Measurements from ENCODE around the gene CYBC1.
"Not testable (repeated sequence)": the region's sequence is repeated elsewhere in the genome, so short reads cannot be mapped to it uniquely, and the experiment has no call there.

The CYBC1 gene

GRCh38 chr17:82477934-82478333, 27.4 kb upstream of the CYBC1 start:
- DNase-seq (ENCODE audit: low spot score) = no peak

GRCh38 chr17:82475458-82475857, 24.9 kb upstream of the CYBC1 start:
- no peak for DNase-seq (ENCODE audit: low spot score)

GRCh38 chr17:82474223-82475010, 23.9 kb upstream of the CYBC1 start:
- no peak for DNase-seq (ENCODE audit: low spot score)

DNA sequence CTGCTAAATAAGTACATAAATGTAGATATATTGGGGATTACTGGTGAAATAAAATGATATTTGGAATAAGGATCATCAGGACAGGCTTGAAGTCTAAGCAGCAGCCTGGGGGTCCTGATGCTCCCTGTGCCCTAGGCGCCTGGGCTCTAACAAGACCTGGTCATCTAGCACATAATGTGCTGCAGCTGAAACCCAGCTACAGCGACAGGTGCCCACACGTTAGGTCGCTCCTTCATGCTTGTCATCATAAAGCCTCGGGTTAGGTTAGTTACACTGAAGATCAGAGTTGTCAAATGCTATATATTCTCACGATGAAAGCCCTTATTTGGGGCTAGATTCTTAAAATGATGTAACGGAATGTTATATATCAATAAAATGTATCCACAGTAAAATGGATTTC, 19.5 kb upstream of the CYBC1 start:
- DNase-seq (ENCODE audit: low spot score) = no peak

DNA sequence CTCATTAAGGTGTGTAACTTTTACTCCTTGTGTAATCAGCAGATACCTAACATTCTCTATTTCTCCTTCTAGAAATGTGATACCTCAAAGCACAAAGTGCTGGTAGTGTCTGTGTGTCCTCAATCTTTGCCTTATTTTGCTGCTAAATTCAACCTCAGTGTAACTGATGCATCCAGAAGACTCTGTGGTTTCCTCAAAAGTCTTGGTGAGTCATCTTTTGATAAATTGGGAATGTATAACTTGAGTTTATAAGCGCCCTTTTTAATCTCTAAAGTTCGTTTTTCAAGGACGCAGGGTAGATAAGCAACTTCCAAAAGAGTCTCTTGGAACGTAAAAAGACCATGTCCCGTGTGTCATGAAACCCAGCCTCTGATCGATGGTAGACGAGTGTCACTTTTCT, 18.1 kb upstream of the CYBC1 start:
- DNase-seq (ENCODE audit: low spot score) = no peak

- no peak for DNase-seq (ENCODE audit: low spot score)
These were observed 14.6 kb upstream of the CYBC1 start for GRCh38 chr17:82465023-82465603.

DNA sequence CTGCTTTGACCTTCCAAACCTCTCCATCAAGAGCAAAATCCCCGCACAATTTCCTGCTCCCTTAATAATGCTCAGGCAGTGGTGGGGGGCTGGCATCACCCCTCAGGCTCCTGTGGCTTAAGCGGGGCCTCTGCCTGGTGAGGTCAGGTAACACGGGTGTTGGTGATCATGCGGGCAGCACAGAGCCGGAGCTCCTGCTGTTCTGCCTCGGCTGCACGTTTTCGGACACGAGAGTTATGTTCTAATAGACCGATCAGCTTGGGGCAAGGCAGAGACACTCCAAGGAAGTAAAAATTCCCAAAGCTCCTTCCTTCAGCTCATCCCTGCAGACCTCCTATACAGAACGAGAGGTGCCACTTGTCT, 14.0 kb upstream of the CYBC1 start:
- DNase-seq (ENCODE audit: low spot score) = no peak

- DNase-seq (ENCODE audit: low spot score) = no peak
These were observed 13.5 kb upstream of the CYBC1 start for GRCh38 chr17:82463925-82464566.

- no peak for DNase-seq (ENCODE audit: low spot score)
These were observed 12.8 kb upstream of the CYBC1 start for GRCh38 chr17:82463391-82463790.

DNA sequence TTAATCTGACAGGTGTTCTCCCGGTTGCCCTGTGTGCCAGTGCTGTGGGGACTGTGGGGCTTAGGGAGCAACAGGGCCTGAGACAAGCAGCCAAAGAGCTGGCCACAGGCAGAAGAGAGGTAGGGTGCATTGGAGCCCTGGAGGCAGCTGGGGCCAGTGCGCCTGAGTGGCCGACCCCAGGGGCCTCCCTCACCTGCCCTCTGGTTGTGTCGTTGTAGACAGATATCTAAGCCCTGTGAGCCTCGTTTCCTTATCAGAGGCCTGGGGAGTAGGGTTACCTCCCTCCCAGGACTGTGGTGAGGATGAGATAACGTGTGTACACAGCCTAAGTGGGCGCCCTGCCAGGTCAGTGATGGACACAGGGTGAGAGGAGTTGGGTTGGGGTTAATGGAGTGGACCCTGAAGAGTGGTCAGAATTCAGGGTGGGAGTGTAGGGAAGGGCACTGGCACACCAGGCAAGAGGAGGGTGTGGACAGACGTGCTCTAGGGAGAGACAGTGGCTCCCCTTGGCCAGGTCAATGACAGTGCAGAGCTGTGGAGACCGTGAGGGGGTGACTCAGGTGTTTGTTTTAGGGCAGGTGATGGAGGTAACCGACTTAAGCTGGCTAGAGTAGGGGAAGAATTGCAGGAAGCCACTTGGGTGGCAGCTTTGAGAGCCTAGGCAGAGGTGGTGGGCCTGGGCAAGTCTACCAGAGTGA, 11.4 kb upstream of the CYBC1 start:
- no peak for DNase-seq (ENCODE audit: low spot score)

DNA sequence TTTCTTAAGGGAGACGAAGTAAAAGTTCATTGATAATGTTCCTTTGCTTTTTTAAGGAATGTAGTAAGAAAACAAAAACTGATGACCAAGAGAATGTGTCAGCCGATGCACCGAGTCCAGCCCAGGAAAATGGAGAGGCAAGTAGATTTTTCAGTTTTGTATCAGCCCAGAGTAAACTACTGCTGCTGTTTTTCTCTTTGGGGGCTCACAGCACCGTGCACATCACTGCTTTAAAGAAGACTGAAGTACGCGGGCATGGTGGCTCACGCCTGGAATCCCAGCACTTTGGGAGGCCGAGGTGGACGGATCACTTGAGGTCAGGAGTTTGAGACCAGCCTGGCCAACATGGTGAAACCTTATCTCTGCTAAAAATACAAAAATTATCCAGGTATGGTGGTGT, 9.4 kb upstream of the CYBC1 start:
- DNase-seq (ENCODE audit: low spot score) = not testable (repeated sequence)

DNA sequence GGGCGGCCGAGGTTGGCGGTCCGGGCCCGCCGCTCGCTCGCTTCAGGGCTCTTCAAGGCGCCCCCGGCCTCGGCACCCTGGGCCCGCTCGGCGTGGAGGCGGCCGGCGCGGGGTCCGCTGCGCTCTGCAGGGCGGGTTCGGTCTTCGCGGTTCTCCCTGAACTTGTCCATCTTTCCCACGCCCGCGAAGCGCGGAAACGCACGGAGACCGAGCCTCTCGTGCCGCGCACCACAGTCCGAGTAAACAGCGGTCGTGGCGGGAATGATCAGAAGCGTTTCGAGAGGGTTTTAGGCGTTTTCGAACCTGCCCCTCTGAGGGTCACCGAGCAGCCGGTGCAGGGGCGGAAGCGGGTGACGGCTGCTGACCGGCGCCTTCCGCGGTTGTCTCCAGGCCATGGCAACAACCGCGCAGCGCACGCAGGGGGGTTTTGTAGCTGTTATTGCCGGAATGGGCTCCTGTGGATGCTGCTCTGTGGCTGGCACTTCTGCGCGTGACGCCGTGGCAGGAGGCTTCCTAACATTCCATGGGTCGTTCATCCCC, 8.4 kb upstream of the CYBC1 start:
- DNase-seq (ENCODE audit: low spot score) = no peak

GRCh38 chr17:82458179-82458884, 7.8 kb upstream of the CYBC1 start, which contains the start of gene NARF:
Gene NARF, plus strand, starts transcription at chr17:82458741. Its CDS starts 63 bp downstream, at chr17:82458804.
- peak; percentile 97 for DNase-seq (ENCODE audit: low spot score)

DNA sequence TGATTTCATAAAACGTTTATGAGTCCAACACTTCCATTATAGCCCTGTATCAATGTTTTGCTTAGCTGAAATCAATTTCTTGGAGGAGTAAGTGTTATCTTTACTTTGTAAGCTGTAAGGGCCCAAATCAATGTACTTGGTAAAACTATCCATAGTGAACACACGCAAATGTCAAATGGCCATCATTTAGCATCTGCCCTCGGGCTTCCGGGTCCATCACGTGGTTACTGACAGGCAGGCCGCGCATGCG, 7.3 kb upstream of the CYBC1 start:
- no peak for DNase-seq (ENCODE audit: low spot score)

GRCh38 chr17:82457073-82457928, 6.7 kb upstream of the CYBC1 start:
- no peak for DNase-seq (ENCODE audit: low spot score)

DNA sequence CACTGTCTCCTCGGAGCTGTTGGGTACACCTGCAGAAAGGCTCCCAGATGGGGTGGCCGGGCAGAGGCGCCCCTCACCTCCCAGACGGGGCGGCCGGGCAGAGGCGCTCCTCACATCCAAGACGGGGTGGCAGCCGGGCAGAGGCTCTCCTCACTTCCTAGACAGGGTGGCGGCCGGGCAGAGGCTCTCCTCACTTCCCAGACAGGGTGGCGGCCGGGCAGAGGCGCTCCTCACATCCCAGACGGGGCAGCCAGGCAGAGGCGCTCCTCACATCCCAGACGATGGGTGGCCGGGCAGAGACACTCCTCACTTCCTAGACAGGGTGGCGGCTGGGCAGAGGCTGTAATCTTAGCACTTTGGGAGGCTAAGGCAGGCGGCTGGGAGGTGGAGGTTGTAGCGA, 3.2 kb upstream of the CYBC1 start:
- not testable (repeated sequence) for DNase-seq (ENCODE audit: low spot score)

DNA sequence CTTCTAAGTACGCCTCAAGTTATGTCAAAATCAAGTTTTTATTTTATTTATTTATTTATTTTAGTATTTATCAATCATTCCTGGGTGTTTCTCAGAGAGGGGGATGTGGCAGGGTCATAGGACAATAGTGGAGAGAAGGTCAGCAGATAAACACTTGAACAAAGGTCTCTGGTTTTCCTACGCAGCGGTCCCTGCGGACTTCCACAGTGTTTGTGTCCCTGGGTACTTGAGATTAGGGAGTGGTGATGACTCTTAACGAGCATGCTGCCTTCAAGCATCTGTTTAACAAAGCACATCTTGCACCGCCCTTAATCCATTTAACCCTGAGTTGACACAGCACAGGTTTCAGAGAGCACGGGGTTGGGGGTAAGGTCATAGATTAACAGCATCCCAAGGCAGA, 2.6 kb upstream of the CYBC1 start:
- not testable (repeated sequence) for DNase-seq (ENCODE audit: low spot score)

DNA sequence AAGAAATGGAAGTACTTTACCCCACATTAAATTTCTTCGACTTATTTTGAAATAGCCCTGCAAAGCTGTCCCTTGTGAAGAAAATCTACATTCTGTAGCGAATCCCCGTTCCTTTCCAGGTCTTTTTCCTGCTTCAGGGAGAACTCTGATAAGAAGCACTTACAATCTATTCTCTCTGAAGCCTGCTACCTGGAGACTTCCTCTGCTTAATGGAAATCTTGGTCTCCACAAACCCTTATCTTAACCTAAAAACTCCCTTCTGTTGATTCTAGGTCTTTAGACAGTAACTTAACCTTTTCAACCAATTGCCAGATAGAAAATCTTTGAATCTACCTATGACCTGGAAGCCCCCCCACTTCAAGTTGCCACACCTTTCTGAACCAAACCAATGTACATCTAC, 1.6 kb upstream of the CYBC1 start:
- DNase-seq (ENCODE audit: low spot score) = no peak

DNA sequence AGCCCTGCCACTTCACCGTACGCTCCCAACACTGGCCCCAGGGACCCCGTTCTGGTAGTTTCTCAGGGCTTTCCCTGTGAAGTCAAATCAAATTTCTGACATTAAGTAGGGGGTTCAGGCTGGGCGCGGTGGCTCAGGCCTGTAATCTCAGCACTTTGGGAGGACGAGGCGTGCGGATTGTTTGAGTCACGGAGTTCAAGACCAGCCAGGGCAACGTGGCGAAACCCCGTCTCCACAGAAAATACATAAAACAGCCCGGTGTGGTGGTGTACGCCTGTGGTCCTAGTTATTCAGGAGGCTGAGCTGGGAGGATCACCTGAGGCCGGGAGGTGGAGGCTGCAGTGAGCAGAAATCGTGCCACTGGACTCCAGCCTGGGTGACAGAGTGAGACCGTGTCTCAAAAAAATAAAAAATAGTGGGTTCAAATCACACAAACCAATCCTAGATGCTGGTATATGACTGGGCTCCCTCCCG, 632 bp downstream of the CYBC1 start:
- DNase-seq (ENCODE audit: low spot score) = no peak

GRCh38 chr17:82449131-82449882, 1.2 kb downstream of the CYBC1 start:
- DNase-seq (ENCODE audit: low spot score) = peak; percentile 76

All from CD4-positive, alpha-beta T cell treated with Interleukin-6 at 100 ng/mL for 8 hours (primary cell).